T-helper 17 cell (primary cell): Measurements from ENCODE around the gene PGRMC1. TPM values are rescaled to one million over a fixed set of nuclear protein-coding genes. Genes with fewer than 3 reads are reported as not detected.

ENCODE experiments used
- ATAC-seq: fragments of 150-1000 bp; cut with Tn5 transposase; 2 replicates; pipeline ENCODE4 v1.10.0; 2021; ENCODE audit warnings: mild to moderate bottlenecking, moderate library complexity
- DNase-seq, 3 donors: peaks; one replicate each; pipeline versions ENCODE4 v3.0.0 to v3.0.0-alpha.2; 2020 to 2021
- H3K9me3 ChIP-seq: one replicate; pipeline ENCODE4 v1.7.0; 2013; ENCODE audit warnings: low read length, mild to moderate bottlenecking; ENCODE audit not compliant: control insufficient read depth, poor library complexity, severe bottlenecking
- H3K27ac Mint-ChIP-seq: one replicate; pipeline ENCODE4 v1.8.0; 2022; ENCODE audit warnings: mild to moderate bottlenecking, moderate library complexity, mixed read lengths
- H3K27me3 Mint-ChIP-seq: one replicate; pipeline ENCODE4 v1.8.0; 2022; ENCODE audit warnings: mixed read lengths
- H3K36me3 Mint-ChIP-seq: one replicate; pipeline ENCODE4 v1.8.0; 2022; ENCODE audit warnings: low read depth, mixed read lengths
- H3K4me1 Mint-ChIP-seq: one replicate; pipeline ENCODE4 v1.8.0; 2022; ENCODE audit warnings: mild to moderate bottlenecking, mixed read lengths
- H3K4me3 Mint-ChIP-seq: one replicate; pipeline ENCODE4 v1.8.0; 2022; ENCODE audit warnings: mild to moderate bottlenecking, moderate library complexity, mixed read lengths
- total RNA-seq, 4 donors: library from RNA in 2 of 4; stranded (reverse) in 2 of 4; gene quantifications; one replicate each; pipeline ENCODE4 v1.2.3 and lab custom pipeline; 2022 to 2026

PGRMC1 gene
- total RNA-seq, 2 donors from 2014 or later = 10.6 to 67.5 TPM

DNA sequence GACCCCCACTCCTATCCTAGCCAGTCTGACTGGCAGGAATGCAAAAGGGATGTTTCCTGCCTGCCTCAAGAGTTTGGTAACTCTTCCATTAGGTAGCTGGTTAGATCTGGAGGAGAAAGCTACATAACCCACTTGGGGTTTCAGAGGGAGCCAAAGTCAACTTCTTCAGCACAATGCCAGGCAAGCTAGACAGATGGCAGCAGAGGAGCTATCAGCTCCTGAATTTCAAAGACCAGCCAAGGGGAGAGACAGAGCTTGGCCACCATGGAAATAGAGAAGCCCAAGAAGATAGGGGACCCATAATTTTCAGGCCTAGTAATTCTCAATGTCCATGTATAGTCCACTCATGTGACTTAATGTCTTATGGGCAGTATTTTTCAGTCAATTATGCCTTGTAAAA lies 56.4 kb downstream of the PGRMC1 start:
- Mint-ChIP-seq H3K36me3 (no peaks in the 10 kb centered on the region), H3K27me3 (no peaks in the 10 kb centered on the region), H3K4me3 (no peak overlapping the region), H3K27ac (no peak overlapping the region), H3K4me1 (no peaks in the 10 kb centered on the region)
- H3K9me3 ChIP-seq = no peaks in the 10 kb centered on the region
- DNase-seq (no peak), ATAC-seq (no peak)

Other genes starting within 250 kb of the PGRMC1 start
- gene CT47C1, start 163.3 kb upstream of the PGRMC1 start, total RNA-seq = not detected
- not detected for gene KIAA1210, start 108.5 kb upstream of the PGRMC1 start, total RNA-seq
- gene SLC25A43, start 163.1 kb downstream of the PGRMC1 start, total RNA-seq = 1 to 10 TPM; 3.6 to 6.1 TPM
- 100 to 1,000 TPM; 153 to 157 TPM for gene SLC25A5, start 232.2 kb downstream of the PGRMC1 start, total RNA-seq